Dendritic cell treated with granulocyte-macrophage colony-stimulating factor and Interleukin-4, amounts not matched to agents 40 ng/mL and 50 ng/mL, for 4 days (primary cell): ENCODE measurements around the gene MOB2.

Experiments
- H3K27ac Mint-ChIP-seq: one replicate; pipeline ENCODE4 v1.8.0; 2022; ENCODE audit warnings: mild to moderate bottlenecking, mixed read lengths
- H3K27me3 Mint-ChIP-seq: one replicate; pipeline ENCODE4 v1.8.0; 2022; ENCODE audit warnings: mild to moderate bottlenecking, mixed read lengths
- H3K36me3 Mint-ChIP-seq: one replicate; pipeline ENCODE4 v1.8.0; 2022; ENCODE audit warnings: low read depth, mixed read lengths
- H3K4me1 Mint-ChIP-seq: one replicate; pipeline ENCODE4 v1.8.0; 2022; ENCODE audit warnings: low read depth, mixed read lengths
- H3K4me3 Mint-ChIP-seq: one replicate; pipeline ENCODE4 v1.8.0; 2022; ENCODE audit warnings: mild to moderate bottlenecking, moderate library complexity, mixed read lengths
- H3K9me3 Mint-ChIP-seq: one replicate; pipeline ENCODE4 v1.8.0; 2022; ENCODE audit warnings: mixed read lengths
- intact Hi-C: fragments of 100-400 bp; cut with micrococcal nuclease; formaldehyde crosslinking; loops from one replicate; pipeline ENCODE4 v1.15.0; 2022

The MOB2 gene

DNA sequence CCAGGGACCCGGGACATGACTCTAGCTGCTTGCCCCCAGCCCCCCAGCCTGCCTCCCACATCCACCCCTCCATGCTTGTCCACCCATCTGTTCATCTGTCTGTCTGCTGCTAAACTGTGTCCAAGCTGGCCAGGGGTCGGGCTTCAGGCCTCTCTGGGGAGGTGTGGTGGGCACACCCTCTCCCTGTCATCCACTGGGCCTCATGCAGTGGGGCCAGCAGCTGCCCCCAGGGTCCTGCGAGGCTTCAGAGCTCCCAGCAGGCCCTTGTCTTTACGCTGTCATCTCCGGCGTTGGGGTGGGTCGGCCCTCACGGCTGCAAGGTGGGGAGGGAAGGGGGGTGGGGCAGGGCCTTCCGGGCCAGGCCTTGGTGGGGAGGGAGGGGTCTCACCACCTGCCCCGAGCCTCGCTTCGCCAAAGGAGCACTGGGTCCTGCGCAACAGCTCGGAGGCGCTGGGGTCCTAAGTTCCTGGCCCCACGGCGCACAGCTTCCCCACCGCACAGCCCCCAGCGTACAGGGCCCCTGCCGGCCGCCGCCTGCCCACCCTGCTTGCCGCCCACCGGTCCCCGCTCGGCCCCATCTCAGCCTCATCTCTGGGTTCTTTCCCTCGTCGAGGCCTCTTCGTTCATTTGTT is 26.7 kb downstream of the MOB2 start:
- Mint-ChIP-seq H3K27me3 (no peaks in the 10 kb centered on the region), H3K27ac (no peak overlapping the region), H3K36me3 (peaks cover 9% of the 10 kb centered on the region), H3K4me3 (no peak overlapping the region), H3K4me1 (no peaks in the 10 kb centered on the region), H3K9me3 (peaks cover 5% of the 10 kb centered on the region)
- intact Hi-C loops, result no loop called here

DNA sequence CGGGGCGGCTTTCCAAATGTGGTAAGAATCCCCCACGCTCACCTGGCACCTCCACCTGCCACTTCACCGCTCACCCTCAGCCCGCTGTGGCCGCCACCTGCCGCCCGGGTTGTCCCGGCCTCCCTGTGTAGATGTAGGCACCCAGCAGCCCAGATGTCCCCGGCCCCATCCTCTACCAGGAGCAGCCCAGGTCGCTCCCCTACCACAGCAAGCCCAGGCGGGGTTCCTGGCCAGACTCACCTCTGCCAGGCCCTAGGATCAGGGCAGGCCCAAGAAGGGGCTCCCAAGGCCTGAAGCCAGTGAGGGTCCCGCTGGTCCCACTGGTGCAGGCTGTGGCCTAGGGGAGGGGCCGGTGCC is 27.4 kb downstream of the MOB2 start:
- intact Hi-C loops, result no loop called here
- H3K4me1 Mint-ChIP-seq, result no peaks in the 10 kb centered on the region
- H3K9me3 Mint-ChIP-seq, result no peaks in the 10 kb centered on the region
- H3K36me3 Mint-ChIP-seq, result peaks cover 2% of the 10 kb centered on the region
- H3K27me3 Mint-ChIP-seq, result no peaks in the 10 kb centered on the region
- no peak overlapping the region for H3K4me3 Mint-ChIP-seq
- no peak overlapping the region for H3K27ac Mint-ChIP-seq

DNA sequence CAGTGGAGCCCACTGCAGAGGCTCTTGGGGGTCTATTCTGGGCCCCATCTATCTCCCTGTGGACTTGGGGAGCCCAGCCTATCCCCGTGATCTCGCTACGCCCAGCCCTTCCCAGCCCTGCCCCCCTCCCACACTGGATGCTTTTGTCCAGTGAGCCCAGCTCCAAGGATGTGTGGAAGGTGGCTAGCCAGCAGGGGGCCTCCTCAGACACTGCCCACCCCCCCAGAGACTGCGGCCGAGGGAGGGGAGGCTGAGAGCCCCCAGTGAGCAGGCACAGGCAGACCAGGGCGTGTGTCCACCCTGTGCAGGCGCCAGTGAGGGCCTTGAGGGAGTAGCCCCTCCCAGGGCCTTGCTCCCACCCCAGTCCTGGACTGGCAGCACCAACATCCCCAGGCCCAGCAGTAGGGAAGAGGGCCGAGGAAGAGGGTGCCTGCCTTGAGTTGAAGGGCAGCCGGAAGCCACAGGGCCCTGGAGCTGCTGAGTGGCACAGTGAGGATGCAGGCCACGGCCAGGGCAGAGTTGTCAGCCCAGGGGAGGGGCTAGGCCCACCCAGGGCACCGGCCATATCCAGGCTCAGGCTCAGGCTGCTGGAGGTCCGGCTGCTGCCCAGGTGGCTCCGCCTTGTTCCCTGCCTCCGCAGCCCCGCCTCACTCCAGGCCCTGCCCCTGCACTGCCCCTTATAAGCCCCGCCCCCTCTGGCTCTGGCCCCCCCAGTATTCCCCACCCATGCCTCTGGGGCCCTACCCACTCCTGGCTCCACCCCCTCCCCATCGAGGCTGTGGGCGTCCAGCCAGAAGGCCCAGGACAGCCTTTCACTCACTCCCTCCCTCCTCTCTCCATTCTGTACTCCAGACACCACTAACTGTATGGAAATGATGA is 28.0 kb downstream of the MOB2 start:
- Mint-ChIP-seq H3K27ac (no peak overlapping the region), H3K9me3 (no peaks in the 10 kb centered on the region), H3K4me3 (no peak overlapping the region), H3K4me1 (no peaks in the 10 kb centered on the region), H3K36me3 (no peaks in the 10 kb centered on the region), H3K27me3 (no peaks in the 10 kb centered on the region)
- intact Hi-C loops, result no loop called here

DNA sequence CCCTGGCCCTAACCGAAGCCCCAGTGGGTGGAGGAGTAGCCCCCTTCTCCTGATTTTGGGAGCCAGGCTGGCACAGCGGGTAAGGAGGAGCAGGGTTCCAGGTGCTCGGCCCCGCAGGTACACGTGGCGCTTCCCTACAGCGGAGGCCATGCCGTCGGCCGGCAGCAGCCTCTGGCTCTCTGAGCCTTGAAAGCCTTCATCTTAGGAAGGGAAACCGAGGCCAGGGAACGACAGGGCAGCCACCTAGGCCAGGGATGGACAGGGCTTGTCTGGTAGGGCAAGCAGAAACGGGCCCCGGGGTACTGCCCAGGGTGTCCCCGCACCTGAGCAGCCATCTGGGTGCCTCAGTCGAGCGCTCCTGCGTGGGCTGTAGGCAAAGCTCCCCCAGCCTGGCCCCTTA is 28.7 kb downstream of the MOB2 start:
- Mint-ChIP-seq H3K4me3 (no peak overlapping the region), H3K27ac (no peak overlapping the region), H3K4me1 (no peaks in the 10 kb centered on the region), H3K9me3 (no peaks in the 10 kb centered on the region), H3K36me3 (no peaks in the 10 kb centered on the region), H3K27me3 (no peaks in the 10 kb centered on the region)
- intact Hi-C loops, result no loop called here

DNA sequence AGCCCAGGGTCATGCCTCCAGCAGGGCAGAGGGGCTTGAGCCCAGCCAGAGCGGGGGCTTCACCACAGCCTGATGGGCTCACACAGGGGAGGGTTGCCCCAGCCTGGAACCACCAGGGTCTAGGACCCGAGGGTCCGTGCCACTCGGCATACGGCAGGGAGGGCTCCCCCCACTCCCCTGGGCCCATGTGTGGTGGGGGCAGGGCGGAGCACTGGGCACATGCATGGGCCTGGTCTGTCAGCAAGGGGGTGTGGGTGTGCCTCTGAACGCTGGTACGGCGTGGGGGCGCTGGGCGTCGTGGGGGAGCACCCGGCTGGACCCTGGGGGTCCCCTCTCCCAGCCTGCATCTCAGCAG is 29.3 kb downstream of the MOB2 start:
- H3K9me3 Mint-ChIP-seq, result no peaks in the 10 kb centered on the region
- H3K36me3 Mint-ChIP-seq, result no peaks in the 10 kb centered on the region
- H3K27ac Mint-ChIP-seq, result no peak overlapping the region
- H3K27me3 Mint-ChIP-seq, result no peaks in the 10 kb centered on the region
- intact Hi-C loops, result no loop called here
- H3K4me3 Mint-ChIP-seq, result no peak overlapping the region
- H3K4me1 Mint-ChIP-seq, result no peaks in the 10 kb centered on the region

DNA sequence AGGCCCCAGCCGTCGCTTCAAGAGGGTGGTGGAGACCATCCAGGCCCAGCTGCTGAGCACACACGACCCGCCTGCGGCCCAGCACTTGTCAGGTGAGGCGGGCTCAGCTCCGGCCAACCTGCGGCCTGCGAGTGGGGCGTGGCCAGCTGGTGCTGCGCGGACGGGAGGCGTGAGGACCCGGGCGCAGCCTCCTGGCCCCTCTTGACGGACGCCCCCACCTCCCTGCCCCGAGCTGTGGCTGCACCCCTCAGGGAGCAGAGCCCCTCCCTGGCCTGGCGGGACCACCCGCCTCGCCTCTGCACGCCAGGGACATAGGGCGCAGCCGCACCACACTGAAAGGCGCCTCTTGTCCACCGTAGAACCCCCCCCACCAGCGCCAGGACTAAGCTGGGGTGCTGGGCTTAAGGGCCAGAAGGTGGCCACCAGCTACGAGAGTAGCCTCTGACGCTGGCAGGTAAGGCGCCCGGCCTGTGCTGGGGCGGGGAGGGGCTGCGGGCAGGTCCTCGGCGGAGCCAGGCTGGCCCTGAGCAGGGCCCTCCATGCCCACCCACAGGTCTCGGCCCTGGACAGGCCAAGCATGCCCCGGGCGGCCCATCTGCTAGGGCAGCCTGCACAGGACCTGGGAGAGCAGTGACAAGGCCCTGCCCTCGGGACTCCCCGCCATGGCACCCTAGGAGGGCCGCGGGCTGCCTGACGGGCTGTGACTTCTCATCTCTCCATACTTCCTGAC is 29.8 kb downstream of the MOB2 start:
- no peak overlapping the region for H3K4me3 Mint-ChIP-seq
- H3K27ac Mint-ChIP-seq, result no peak overlapping the region
- no peaks in the 10 kb centered on the region for H3K4me1 Mint-ChIP-seq
- intact Hi-C loops, result no loop called here
- no peaks in the 10 kb centered on the region for H3K9me3 Mint-ChIP-seq
- H3K36me3 Mint-ChIP-seq, result no peaks in the 10 kb centered on the region
- no peaks in the 10 kb centered on the region for H3K27me3 Mint-ChIP-seq

DNA sequence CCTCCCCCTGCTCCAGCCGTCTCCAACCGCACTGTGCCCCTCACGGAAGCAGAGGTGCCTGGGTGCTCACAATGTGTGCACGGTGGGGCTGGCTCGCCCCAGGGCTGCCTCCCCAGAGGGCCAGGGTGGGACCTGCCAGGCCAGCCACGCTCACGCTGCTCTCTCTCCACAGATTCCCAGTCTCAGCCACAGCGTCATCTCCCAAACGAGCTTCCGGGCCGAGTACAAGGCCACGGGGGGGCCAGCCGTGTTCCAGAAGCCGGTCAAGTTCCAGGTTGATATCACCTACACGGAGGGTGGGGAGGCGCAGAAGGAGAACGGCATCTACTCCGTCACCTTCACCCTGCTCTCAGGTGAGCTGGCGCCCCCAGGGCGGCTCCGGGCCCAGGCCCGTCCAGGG is 30.4 kb downstream of the MOB2 start:
- Mint-ChIP-seq H3K4me3 (no peak overlapping the region), H3K27ac (no peak overlapping the region), H3K27me3 (no peaks in the 10 kb centered on the region), H3K9me3 (no peaks in the 10 kb centered on the region), H3K36me3 (no peaks in the 10 kb centered on the region), H3K4me1 (no peaks in the 10 kb centered on the region)
- intact Hi-C loops, result no loop called here

DNA sequence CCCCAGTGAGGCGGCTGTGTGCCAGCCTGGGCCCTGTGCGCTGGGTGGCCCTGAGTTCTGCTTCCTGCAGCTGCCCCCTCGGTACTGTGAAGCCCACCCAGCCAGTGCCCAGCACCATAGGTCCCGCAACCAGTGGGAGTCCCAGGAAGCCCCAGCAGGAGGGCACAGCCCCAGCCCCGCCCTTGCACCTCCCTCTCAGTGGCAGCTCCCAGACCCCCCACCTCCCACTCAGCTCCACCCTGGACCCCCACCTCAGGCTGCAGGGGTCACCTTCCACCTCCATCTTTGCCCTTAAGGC is 30.9 kb downstream of the MOB2 start:
- Mint-ChIP-seq H3K36me3 (no peaks in the 10 kb centered on the region), H3K4me1 (no peaks in the 10 kb centered on the region), H3K4me3 (no peak overlapping the region), H3K27me3 (no peaks in the 10 kb centered on the region), H3K9me3 (no peaks in the 10 kb centered on the region), H3K27ac (no peak overlapping the region)
- intact Hi-C loops, result no loop called here

DNA sequence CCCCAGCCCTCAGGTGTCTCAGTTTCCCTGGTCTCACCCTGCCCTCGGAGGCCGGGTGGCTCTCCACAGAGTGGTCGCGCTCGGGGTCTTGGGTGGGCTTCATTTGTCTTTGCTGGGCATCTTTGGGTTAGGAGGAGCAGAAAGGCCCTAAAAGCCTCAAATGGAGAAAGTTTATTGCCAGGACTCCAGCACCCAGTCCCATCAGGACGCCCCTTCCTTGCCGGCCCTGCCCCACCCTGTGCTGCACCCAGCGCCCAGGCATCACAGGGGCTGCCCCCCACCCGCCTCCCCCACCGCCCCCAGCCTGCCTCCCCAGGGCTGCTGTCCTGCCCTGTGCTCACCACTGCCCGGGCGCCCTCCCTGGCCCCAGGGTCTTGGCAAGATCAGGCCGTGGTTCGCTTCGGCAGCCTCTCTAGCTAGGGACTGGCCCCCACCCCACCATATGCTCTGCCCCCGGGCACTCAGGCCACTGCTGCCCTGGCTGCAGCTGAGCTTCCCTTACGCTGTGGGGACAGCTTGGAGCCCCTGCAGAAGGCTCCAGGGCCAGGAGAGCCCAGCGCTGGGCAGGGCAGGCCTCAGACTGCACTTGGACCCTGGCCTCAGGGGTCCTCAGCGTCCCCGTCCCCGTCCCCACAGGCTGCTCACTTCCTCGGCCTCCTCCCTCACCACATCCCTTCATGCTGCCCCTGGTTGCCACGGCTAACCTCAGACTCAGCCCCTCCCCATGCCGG is 31.4 kb downstream of the MOB2 start:
- intact Hi-C loops, result no loop called here
- Mint-ChIP-seq H3K36me3 (no peaks in the 10 kb centered on the region), H3K9me3 (no peaks in the 10 kb centered on the region), H3K27me3 (no peaks in the 10 kb centered on the region), H3K27ac (no peak overlapping the region), H3K4me3 (no peak overlapping the region), H3K4me1 (no peaks in the 10 kb centered on the region)

DNA sequence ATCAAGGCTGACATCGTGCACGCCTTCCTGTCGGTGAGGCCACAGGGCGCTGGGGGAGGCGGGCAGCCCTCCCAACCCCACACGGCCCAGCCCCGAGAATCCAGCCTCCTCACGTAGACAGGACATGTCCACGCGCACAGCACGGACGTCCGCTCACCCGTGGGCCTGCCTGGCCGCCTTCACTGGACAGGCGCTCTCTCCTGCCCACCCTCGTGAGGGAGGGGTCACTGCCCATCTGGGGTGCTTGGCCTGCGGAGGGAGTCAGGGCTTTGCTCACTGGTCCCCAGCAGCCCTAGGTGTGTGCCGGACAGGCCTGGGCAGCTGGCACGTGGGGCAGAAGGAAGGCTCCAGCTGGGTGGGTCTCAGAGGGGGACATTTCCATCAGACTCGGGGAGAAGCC is 32.0 kb downstream of the MOB2 start:
- Mint-ChIP-seq H3K4me3 (no peak overlapping the region), H3K27me3 (no peaks in the 10 kb centered on the region), H3K27ac (no peak overlapping the region), H3K4me1 (no peaks in the 10 kb centered on the region), H3K36me3 (no peaks in the 10 kb centered on the region), H3K9me3 (no peaks in the 10 kb centered on the region)
- intact Hi-C loops, result no loop called here

DNA sequence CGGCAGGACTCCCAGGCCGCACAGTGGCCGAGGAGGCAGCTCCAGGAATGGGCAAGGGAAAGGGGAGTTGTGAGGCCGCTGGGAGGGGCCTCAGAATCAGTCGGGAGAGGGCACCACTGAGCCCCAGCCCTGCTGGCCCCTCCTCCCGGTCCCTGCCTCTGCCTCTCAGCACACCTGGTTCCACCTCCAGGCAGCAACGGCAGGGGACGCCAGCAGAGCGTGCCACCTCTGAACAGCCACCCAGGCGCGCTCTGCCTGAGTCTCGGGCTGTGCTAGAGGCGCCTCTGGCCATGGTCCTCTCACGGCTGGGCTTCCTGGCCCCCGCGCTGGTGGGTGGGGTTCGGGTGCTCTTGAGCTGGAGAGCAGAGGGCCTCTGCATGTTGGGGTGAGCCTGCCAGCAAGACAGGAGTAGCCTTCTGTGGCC is 33.0 kb downstream of the MOB2 start:
- Mint-ChIP-seq H3K4me1 (peaks cover 5% of the 10 kb centered on the region), H3K4me3 (no peak overlapping the region), H3K27ac (no peak overlapping the region), H3K36me3 (no peaks in the 10 kb centered on the region), H3K9me3 (no peaks in the 10 kb centered on the region), H3K27me3 (peaks cover 3% of the 10 kb centered on the region)
- intact Hi-C loops, result no loop called here

DNA sequence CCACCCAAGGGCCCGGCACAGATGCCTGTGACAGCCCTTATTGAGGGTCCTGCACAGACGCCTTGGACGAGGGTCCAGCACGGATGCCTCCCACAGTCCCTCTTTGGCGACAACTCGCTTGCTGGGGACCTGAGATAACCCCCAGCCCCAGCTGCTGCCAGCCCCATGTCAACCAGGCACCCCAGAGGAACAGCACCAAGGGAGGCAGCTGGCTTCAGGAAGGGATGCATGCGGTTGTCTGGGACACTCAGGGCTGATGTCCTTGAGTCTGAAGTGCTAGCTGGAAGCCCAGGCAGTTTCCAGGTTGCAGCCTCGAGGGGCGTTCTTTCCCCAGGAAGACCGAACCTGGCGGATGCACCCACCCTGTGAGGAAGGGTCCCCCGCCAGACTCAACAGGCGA is 33.8 kb downstream of the MOB2 start:
- intact Hi-C loops, result no loop called here
- no peaks in the 10 kb centered on the region for H3K9me3 Mint-ChIP-seq
- H3K4me3 Mint-ChIP-seq, result no peak overlapping the region
- no peaks in the 10 kb centered on the region for H3K36me3 Mint-ChIP-seq
- H3K27me3 Mint-ChIP-seq, result peaks cover 3% of the 10 kb centered on the region
- H3K27ac Mint-ChIP-seq, result no peak overlapping the region
- peaks cover 5% of the 10 kb centered on the region for H3K4me1 Mint-ChIP-seq

DNA sequence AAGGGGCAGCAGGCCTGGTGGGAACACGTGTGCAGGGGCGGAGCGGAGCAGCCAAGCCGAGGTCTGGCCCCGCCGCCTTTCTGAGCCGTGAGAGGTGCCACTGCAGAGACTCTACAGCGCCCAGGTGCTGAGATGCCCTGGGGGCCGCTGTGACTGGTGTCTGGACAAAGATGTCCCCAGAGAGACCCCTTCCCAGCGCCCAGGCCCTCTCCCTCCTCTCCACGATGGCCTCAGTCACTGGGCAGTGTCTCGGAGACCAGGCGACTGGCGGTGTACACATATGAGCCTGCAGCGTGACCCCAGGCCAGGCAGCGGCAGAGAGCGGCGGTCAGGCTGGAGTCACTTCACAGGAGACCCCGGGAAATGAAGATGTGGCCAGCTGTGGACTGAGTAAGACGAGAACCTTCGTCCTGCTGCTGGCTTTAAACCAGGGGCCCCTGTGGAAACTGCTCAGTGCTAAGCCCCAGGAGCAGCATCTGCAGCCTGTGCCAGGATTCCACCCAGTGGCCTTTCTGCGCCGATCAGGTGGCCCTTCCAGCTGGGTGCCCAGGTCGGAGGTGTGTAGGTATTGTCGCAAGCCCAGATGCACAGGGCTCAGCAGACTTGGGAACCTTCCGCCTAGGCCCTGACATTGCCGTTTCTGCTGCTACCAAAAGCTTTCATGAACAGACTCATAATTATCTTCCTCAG is 34.7 kb downstream of the MOB2 start:
- Mint-ChIP-seq H3K4me1 (peaks cover 5% of the 10 kb centered on the region), H3K27ac (peak overlapping the region; percentile 20), H3K9me3 (no peaks in the 10 kb centered on the region), H3K27me3 (peaks cover 3% of the 10 kb centered on the region), H3K36me3 (no peaks in the 10 kb centered on the region), H3K4me3 (no peak overlapping the region)
- intact Hi-C loops, result no loop called here
